ENCODE data around the gene RAC3.

DNA sequence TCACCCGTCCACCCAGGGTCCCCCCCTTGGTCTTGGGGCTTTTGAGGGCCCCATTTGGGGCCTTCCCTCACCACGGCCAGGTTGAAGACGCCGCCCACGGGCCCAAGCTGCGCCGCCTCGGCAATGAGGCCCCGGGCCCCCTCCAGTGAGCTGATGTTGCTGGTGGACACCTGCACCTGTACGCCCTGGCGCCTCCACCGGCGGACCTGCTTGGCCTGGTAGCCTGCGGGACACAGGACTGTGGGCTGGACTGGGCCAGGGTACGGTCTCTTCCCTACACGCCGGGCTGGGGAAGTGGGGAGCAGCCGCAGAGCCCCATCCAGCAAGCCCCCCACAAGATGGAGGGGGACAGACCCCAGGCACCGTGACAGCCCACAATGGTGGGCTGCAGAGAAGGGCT is 51.0 kb downstream of the RAC3 start:
- TF ChIP-seq, protein P1, sequence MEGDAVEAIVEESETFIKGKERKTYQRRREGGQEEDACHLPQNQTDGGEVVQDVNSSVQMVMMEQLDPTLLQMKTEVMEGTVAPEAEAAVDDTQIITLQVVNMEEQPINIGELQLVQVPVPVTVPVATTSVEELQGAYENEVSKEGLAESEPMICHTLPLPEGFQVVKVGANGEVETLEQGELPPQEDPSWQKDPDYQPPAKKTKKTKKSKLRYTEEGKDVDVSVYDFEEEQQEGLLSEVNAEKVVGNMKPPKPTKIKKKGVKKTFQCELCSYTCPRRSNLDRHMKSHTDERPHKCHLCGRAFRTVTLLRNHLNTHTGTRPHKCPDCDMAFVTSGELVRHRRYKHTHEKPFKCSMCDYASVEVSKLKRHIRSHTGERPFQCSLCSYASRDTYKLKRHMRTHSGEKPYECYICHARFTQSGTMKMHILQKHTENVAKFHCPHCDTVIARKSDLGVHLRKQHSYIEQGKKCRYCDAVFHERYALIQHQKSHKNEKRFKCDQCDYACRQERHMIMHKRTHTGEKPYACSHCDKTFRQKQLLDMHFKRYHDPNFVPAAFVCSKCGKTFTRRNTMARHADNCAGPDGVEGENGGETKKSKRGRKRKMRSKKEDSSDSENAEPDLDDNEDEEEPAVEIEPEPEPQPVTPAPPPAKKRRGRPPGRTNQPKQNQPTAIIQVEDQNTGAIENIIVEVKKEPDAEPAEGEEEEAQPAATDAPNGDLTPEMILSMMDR (conservative IDR thresholded peaks at IDR 0.05 in 1 of 2, IDR thresholded peaks at IDR 0.05 in 1 of 2; ENCODE audit: extremely low read depth in 1 of 2, insufficient read depth in 1 of 2, low read depth in 1 of 2, low read length in 2 of 2), result no peak
- no peak for TF ChIP-seq EZH2 (IDR thresholded peaks at IDR 0.05; ENCODE audit: borderline replicate concordance, low read length)

Measured in mammary epithelial cell (primary cell).